Right lobe of liver (tissue), 6 donors: ENCODE measurements around the gene RBP5. TPM values are rescaled to one million over a fixed set of nuclear protein-coding genes. Genes with fewer than 3 reads are reported as not detected.

ENCODE experiments used
- ATAC-seq, 4 donors: fragments of 200-7000 bp; cut with Tn5 transposase; one replicate each; pipeline ENCODE4 v1.9.1; 2020; ENCODE audit warnings: mild to moderate bottlenecking in 4 of 4, moderate library complexity in 4 of 4
- DNase-seq, 3 donors: peaks; one replicate each; pipeline ENCODE4 v3.0.0-alpha.2; 2020
- H3K27ac ChIP-seq, 3 donors: fragments of 200-600 bp; one replicate each; pipeline ENCODE4 v1.8.0; 2022
- H3K27me3 ChIP-seq, 2 donors: fragments of 200-600 bp; one replicate each; pipeline ENCODE4 v1.8.0; 2022
- H3K36me3 ChIP-seq, 4 donors: fragments of 200-600 bp; sonication (generic) in 1 of 4; one replicate each; pipeline versions ENCODE4 v1.5.1 to v1.8.0; 2017 to 2022; ENCODE audit warnings: control low read depth in 1 of 4
- H3K4me1 ChIP-seq, 4 donors: fragments of 200-600 bp; sonication (generic) in 1 of 4; one replicate each; pipeline versions ENCODE4 v1.5.1 to v1.8.0; 2017 to 2022; ENCODE audit warnings: control low read depth in 1 of 4
- H3K4me3 ChIP-seq, 3 donors: fragments of 200-600 bp; one replicate each; pipeline ENCODE4 v1.8.0; 2022
- H3K9me3 ChIP-seq, 4 donors: fragments of 200-600 bp; sonication (generic) in 1 of 4; one replicate each; pipeline versions ENCODE4 v1.5.1 to v1.8.0; 2017 to 2022; ENCODE audit warnings: control low read depth in 1 of 4
- CTCF ChIP-seq, 4 donors: fragments of 200-600 bp in 3 of 4; fragments of 450-650 bp in 1 of 4; IDR thresholded peaks; one replicate each; pipeline versions ENCODE4 v1.5.1 to v1.8.0; 2016 to 2022; ENCODE audit warnings: antibody characterized with exemption in 4 of 4, mild to moderate bottlenecking in 2 of 4
- POLR2A ChIP-seq: fragments of 450-650 bp; IDR thresholded peaks from one replicate; pipeline ENCODE4 v1.6.1; 2017; ENCODE audit warnings: antibody characterized with exemption, mild to moderate bottlenecking
- WGBS: methylation state at CpG from one replicate; pipeline ENCODE4 v1.1.6; 2018; ENCODE audit warnings: low coverage, low lambda C conversion rate; ENCODE audit not compliant: insufficient coverage; ENCODE audit errors: missing lambda C conversion rate; 5-methylcytosine and 5-hydroxymethylcytosine counted together
- intact Hi-C, 2 donors: fragments of 100-400 bp; cut with DNase I; formaldehyde crosslinking; loops; one replicate each; pipeline versions ENCODE4 v1.11.2 to v1.14.1; 2022
- total RNA-seq, 6 experiments: library from RNA; depleted of rRNA in 2 of 6; stranded (reverse); fragments of >200 nt in 2 of 6; fragmentation: NEBNext Ultra II Directional in 3 of 6; extraction: Animal tissue kit (Norgen Biotek cat#: 25700) in 3 of 6; gene quantifications; one replicate each; pipeline versions ENCODE4 v1.1.0 to v1.2.4, GENCODE V29; 2016 to 2023
- donor health status: DM: no; HTN: yes; CAD: no.
- donor health status: DM: no; HTN: no; CAD: no.
- donor health status: DM: no; HTN: no; CAD: no.
- donor health status: DM: no; HTN: yes; CAD: no.
- donor health status: DM: no; HTN: yes; CAD: no.

RBP5 gene
- total RNA-seq, 6 experiments from 2014 or later: 44.1 to 239 (median 98.2) TPM

- Histone ChIP-seq H3K9me3 (no peaks in the 10 kb centered on the region), H3K27ac (peak overlapping the region; percentile 84 to 94 (median 84)), H3K4me1 (peaks cover 0 to 45% (median 14%) of the 10 kb centered on the region in 4 donors), H3K36me3 (peaks cover 5 to 53% (median 33%) of the 10 kb centered on the region in 4 donors), H3K27me3 (no peaks in the 10 kb centered on the region), H3K4me3 (peak overlapping the region; percentile 56 to 90 (median 81))
- TF ChIP-seq POLR2A (no peak), CTCF (IDR thresholded peaks at IDR 0.05) (no peak)
- ATAC-seq (no peak), DNase-seq (no peak)
- WGBS: 56% methylated on average over 2 of the region's 11 CpGs
- intact Hi-C loops: no loop called here
These were observed 39.4 kb downstream of the RBP5 start for GRCh38 chr12:7089196-7089871.

- DNase-seq (no peak), ATAC-seq (no peak)
- no peaks in the 10 kb centered on the region for H3K9me3 ChIP-seq
- TF ChIP-seq POLR2A (no peak), CTCF (IDR thresholded peaks at IDR 0.05) (no peak)
- no peak overlapping the region for H3K4me3 ChIP-seq
- H3K27me3 ChIP-seq: no peaks in the 10 kb centered on the region
- no peak overlapping the region for H3K27ac ChIP-seq
- H3K4me1 ChIP-seq: peaks cover 4 to 53% (median 26%) of the 10 kb centered on the region in 4 donors
- peaks cover 0 to 63% (median 33%) of the 10 kb centered on the region in 4 donors for H3K36me3 ChIP-seq
- intact Hi-C loops: no loop called here
These were observed 45.6 kb downstream of the RBP5 start for GRCh38 chr12:7083125-7083524.

- DNase-seq (peak; percentile 70 to 86 (median 82)), ATAC-seq (peak; percentile 66 to 77 (median 72))
- H3K9me3 ChIP-seq: no peaks in the 10 kb centered on the region
- H3K36me3 ChIP-seq: peaks cover 0 to 43% (median 23%) of the 10 kb centered on the region in 4 donors
- no peak overlapping the region for H3K4me3 ChIP-seq
- TF ChIP-seq CTCF (IDR thresholded peaks at IDR 0.05): no peak
- TF ChIP-seq POLR2A: no peak
- peaks cover 4 to 48% (median 27%) of the 10 kb centered on the region in 4 donors for H3K4me1 ChIP-seq
- intact Hi-C loops: no loop called here
- 39% methylated on average over 7 of the region's 14 CpGs for WGBS
- H3K27ac ChIP-seq: peak overlapping the region in 1 of 3 donors; percentile 79
- no peaks in the 10 kb centered on the region for H3K27me3 ChIP-seq
These were observed 47.7 kb downstream of the RBP5 start for GRCh38 chr12:7081037-7081436.

GRCh38 chr12:7079826-7080125 lies 48.9 kb downstream of the RBP5 start:
- intact Hi-C loops: no loop called here
- H3K27me3 ChIP-seq: no peaks in the 10 kb centered on the region
- TF ChIP-seq CTCF (IDR thresholded peaks at IDR 0.05) (no peak), POLR2A (no peak)
- H3K9me3 ChIP-seq: no peaks in the 10 kb centered on the region
- peak overlapping the region; percentile 54 to 79 (median 71) for H3K27ac ChIP-seq
- no peak for DNase-seq
- H3K4me1 ChIP-seq: peaks cover 4 to 48% (median 27%) of the 10 kb centered on the region in 4 donors
- peaks cover 0 to 35% (median 14%) of the 10 kb centered on the region in 4 donors for H3K36me3 ChIP-seq
- no peak overlapping the region for H3K4me3 ChIP-seq
- peak; percentile 6 to 42 (median 27) for ATAC-seq

GRCh38 chr12:7078163-7078562 lies 50.5 kb downstream of the RBP5 start:
- WGBS: 41% methylated on average over 4 of the region's 4 CpGs
- no peak for ATAC-seq

More at GRCh38 chr12:7078163-7078562, 50.5 kb downstream of the RBP5 start:
- Histone ChIP-seq H3K9me3 (no peaks in the 10 kb centered on the region), H3K4me1 (peaks cover 4 to 51% (median 27%) of the 10 kb centered on the region in 4 donors), H3K27ac (peak overlapping the region in 2 of 3 donors; percentile 61 to 79), H3K36me3 (peaks cover 0 to 30% (median 12%) of the 10 kb centered on the region in 4 donors), H3K4me3 (no peak overlapping the region), H3K27me3 (no peaks in the 10 kb centered on the region)
- intact Hi-C loops: no loop called here
- DNase-seq: no peak
- no peak for TF ChIP-seq POLR2A
- peak in 2 of 4 donors; percentile 4 to 14 for TF ChIP-seq CTCF (IDR thresholded peaks at IDR 0.05)
